Brain microvascular endothelial cell (primary cell): ENCODE measurements around the gene SAG.

Source experiments
- DNase-seq: peaks from one replicate; pipeline ENCODE4 v3.0.0-alpha.2; 2020
- H3K27ac ChIP-seq: fragments of 250-450 bp; sonication (Bioruptor Pico); 2 replicates; pipeline ENCODE4 v1.5.1; 2020; ENCODE audit warnings: mild to moderate bottlenecking, moderate library complexity
- H3K27me3 ChIP-seq: fragments of 250-450 bp; sonication (Bioruptor Pico); replicated peaks from 2 replicates; pipeline ENCODE4 v1.5.1; 2020; ENCODE audit warnings: mild to moderate bottlenecking
- H3K36me3 ChIP-seq: fragments of 250-450 bp; sonication (Bioruptor Pico); replicated peaks from 2 replicates; pipeline ENCODE4 v1.5.1; 2020; ENCODE audit warnings: mild to moderate bottlenecking
- H3K4me3 ChIP-seq: 2 replicates; pipeline ENCODE4 v1.5.1; 2011; ENCODE audit warnings: low read depth, mild to moderate bottlenecking, control low read depth, low read length, moderate library complexity
- CTCF ChIP-seq: IDR thresholded peaks from 2 replicates; pipeline ENCODE4 v1.5.1; 2011; ENCODE audit warnings: low read depth, mild to moderate bottlenecking, moderate library complexity, low read length, control low read depth, inconsistent platforms; ENCODE audit errors: missing control alignments
- in situ Hi-C: cut with HindIII; loops from 2 replicates; pipeline ENCODE4 v1.10.0; 2017; ENCODE audit warnings: low sequenced_read_pairs, low pct_ligation_motif_present

SAG gene

GRCh38 chr2:233325256-233325655, 17.6 kb downstream of the SAG start:
- no peaks in the 10 kb centered on the region for H3K36me3 ChIP-seq
- no peak overlapping the region for H3K4me3 ChIP-seq
- no peak for TF ChIP-seq CTCF
- DNase-seq, result no peak
- no peaks in the 10 kb centered on the region for H3K27me3 ChIP-seq
- in situ Hi-C loops, result no loop called here
- H3K27ac ChIP-seq, result no peak overlapping the region

- Histone ChIP-seq H3K27me3 (no peaks in the 10 kb centered on the region), H3K27ac (no peak overlapping the region), H3K4me3 (no peak overlapping the region), H3K36me3 (no peaks in the 10 kb centered on the region)
- TF ChIP-seq CTCF, result no peak
- in situ Hi-C loops, result no loop called here
- no peak for DNase-seq
These were observed 18.2 kb downstream of the SAG start for GRCh38 chr2:233325814-233326213.

GRCh38 chr2:233326500-233326899, 18.9 kb downstream of the SAG start:
- in situ Hi-C loops, result no loop called here
- TF ChIP-seq CTCF, result no peak
- Histone ChIP-seq H3K4me3 (no peak overlapping the region), H3K36me3 (no peaks in the 10 kb centered on the region), H3K27ac (no peak overlapping the region), H3K27me3 (no peaks in the 10 kb centered on the region)
- DNase-seq, result no peak

GRCh38 chr2:233328922-233329321, 21.3 kb downstream of the SAG start:
- TF ChIP-seq CTCF, result no peak
- DNase-seq, result no peak
- in situ Hi-C loops, result no loop called here

GRCh38 chr2:233329489-233330135, 22.0 kb downstream of the SAG start:
- no peaks in the 10 kb centered on the region for H3K36me3 ChIP-seq
- in situ Hi-C loops, result no loop called here
- DNase-seq, result peak; percentile 2
- H3K4me3 ChIP-seq, result no peak overlapping the region
- no peak for TF ChIP-seq CTCF
- H3K27me3 ChIP-seq, result no peaks in the 10 kb centered on the region
- no peak overlapping the region for H3K27ac ChIP-seq

More at GRCh38 chr2:233328922-233329321, 21.3 kb downstream of the SAG start:
- Histone ChIP-seq H3K36me3 (no peaks in the 10 kb centered on the region), H3K4me3 (no peak overlapping the region), H3K27ac (no peak overlapping the region), H3K27me3 (no peaks in the 10 kb centered on the region)

- no peaks in the 10 kb centered on the region for H3K27me3 ChIP-seq
- no peak overlapping the region for H3K4me3 ChIP-seq
- no peak overlapping the region for H3K27ac ChIP-seq
- no peak for DNase-seq
- H3K36me3 ChIP-seq, result no peaks in the 10 kb centered on the region
- in situ Hi-C loops, result no loop called here
- TF ChIP-seq CTCF, result no peak
These were observed 23.9 kb downstream of the SAG start for GRCh38 chr2:233331536-233331935.
